NCI-H524 (cell line): ENCODE measurements around the gene BOLA2B.

Experiments used
- DNase-seq, 2 experiments: peaks; one replicate each; lab custom pipeline; 2025; lab: John Stamatoyannopoulos, UW

The BOLA2B gene

GRCh38 chr16:30143347-30143702 lies 50.1 kb downstream of the BOLA2B start:
- no peak for DNase-seq
